AG04450 (cell line): ENCODE data around the gene PLEKHG3. TPM values are rescaled to one million over a fixed set of nuclear protein-coding genes. Genes with fewer than 3 reads are reported as not detected.

Source experiments
- CTCF ChIA-PET: fragments of 300-600, 350-600 bp; formaldehyde crosslinking; extraction: SDS; loops from one replicate; lab custom pipeline; 2022; ENCODE audit warnings: antibody characterized with exemption, inconsistent platforms; lab: Charles Lee
- POLR2A ChIA-PET: fragments of 350-600 bp; formaldehyde crosslinking; extraction: SDS; loops from one replicate; lab custom pipeline; 2021; ENCODE audit warnings: antibody characterized with exemption, inconsistent platforms; lab: Yijun Ruan, JAX
- DNase-seq: peaks from one replicate; pipeline ENCODE4 v3.0.0-alpha.2; 2011; ENCODE audit warnings: low read depth, low spot score
- H3K27ac ChIP-seq: one replicate; pipeline ENCODE4 v1.5.1; 2012; ENCODE audit warnings: low read depth, low read length, control low read depth
- H3K27me3 ChIP-seq: one replicate; pipeline ENCODE4 v1.6.0; 2012; ENCODE audit warnings: low read length; ENCODE audit not compliant: control insufficient read depth, insufficient read depth
- H3K4me3 ChIP-seq: 2 replicates; pipeline ENCODE4 v1.5.1; 2011; ENCODE audit warnings: mild to moderate bottlenecking, low read depth, low read length, control low read depth
- H3K9me3 ChIP-seq: 2 replicates; pipeline ENCODE4 v1.5.1; 2012; ENCODE audit warnings: low read length; ENCODE audit not compliant: control insufficient read depth, insufficient read depth
- polyA plus RNA-seq: library from polyadenylated mRNA; depleted of rRNA; stranded (reverse); fragments of >200 nt; gene quantifications from 2 replicates; pipeline ENCODE4 v1.2.3, GENCODE V29; 2011
- TF ChIP-seq, protein P1 (sequence below): IDR thresholded peaks from 2 replicates; pipeline ENCODE4 v1.5.1; 2011; ENCODE audit warnings: low read depth, low read length, control low read depth, inconsistent platforms

Gene PLEKHG3
- polyA plus RNA-seq, 1 experiment: 6.6 TPM

DNA sequence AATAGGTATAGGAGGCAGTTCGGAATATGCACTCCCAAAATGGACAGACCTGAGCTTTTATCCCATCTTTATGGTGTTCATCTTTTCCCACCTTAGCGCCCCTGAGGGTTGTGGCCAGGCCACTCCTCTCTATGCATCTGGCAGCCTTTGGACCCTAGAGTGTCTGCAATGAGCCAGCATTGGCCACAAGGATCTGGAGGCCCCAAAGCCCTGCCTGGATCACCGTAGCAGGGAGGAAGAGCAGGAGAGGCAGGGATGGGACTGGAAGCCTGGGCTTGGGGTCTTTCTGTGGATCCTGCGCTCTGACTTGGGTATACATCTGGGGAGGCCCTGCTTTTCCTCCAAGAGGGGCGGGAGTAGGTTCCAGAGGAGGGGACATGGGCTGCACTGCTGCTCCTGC, 52.5 kb downstream of the PLEKHG3 start:
- ChIA-PET CTCF (interaction anchor here (1.0 kb wide), 1 partner anchor 85 kb away, joined by 3 read pairs; no protein-coding TSS in a partner anchor), POLR2A (no interaction called here)
- Histone ChIP-seq H3K27me3 (peaks cover 4% of the 10 kb centered on the region), H3K27ac (no peak overlapping the region), H3K9me3 (no peaks in the 10 kb centered on the region; the same call in none of the 2 replicates), H3K4me3 (no peak overlapping the region)
- DNase-seq: no peak
- TF ChIP-seq, protein P1, sequence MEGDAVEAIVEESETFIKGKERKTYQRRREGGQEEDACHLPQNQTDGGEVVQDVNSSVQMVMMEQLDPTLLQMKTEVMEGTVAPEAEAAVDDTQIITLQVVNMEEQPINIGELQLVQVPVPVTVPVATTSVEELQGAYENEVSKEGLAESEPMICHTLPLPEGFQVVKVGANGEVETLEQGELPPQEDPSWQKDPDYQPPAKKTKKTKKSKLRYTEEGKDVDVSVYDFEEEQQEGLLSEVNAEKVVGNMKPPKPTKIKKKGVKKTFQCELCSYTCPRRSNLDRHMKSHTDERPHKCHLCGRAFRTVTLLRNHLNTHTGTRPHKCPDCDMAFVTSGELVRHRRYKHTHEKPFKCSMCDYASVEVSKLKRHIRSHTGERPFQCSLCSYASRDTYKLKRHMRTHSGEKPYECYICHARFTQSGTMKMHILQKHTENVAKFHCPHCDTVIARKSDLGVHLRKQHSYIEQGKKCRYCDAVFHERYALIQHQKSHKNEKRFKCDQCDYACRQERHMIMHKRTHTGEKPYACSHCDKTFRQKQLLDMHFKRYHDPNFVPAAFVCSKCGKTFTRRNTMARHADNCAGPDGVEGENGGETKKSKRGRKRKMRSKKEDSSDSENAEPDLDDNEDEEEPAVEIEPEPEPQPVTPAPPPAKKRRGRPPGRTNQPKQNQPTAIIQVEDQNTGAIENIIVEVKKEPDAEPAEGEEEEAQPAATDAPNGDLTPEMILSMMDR: no peak

DNA sequence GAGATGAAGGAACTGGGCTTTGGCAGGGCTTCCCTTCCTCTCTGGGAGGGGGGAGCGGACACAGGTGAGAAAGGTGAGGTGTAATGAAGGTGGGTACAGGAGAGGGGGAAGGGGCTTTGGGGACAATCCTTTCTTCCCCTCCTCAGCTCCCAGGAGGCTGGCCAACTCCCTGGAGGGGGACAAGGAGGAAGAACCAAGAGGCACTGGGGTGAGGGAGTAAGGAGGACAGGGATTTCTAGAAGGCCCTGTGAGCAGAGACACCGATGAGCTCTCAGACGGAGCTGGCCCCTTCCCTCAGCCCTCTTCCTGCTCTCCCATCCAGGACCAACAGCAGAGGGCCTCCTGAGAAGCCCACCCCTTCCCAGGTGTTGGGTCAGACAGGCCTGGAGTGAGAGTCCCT, 53.4 kb downstream of the PLEKHG3 start:
- Histone ChIP-seq H3K9me3 (no peaks in the 10 kb centered on the region; the same call in none of the 2 replicates), H3K27ac (peak overlapping the region; percentile 39), H3K4me3 (no peak overlapping the region), H3K27me3 (peaks cover 4% of the 10 kb centered on the region)
- CTCF ChIA-PET: interaction anchor here (1.0 kb wide), 1 partner anchor 86 kb away, joined by 3 read pairs; no protein-coding TSS in a partner anchor
- TF ChIP-seq, protein P1: no peak
- POLR2A ChIA-PET: no interaction called here
- DNase-seq: no peak

DNA sequence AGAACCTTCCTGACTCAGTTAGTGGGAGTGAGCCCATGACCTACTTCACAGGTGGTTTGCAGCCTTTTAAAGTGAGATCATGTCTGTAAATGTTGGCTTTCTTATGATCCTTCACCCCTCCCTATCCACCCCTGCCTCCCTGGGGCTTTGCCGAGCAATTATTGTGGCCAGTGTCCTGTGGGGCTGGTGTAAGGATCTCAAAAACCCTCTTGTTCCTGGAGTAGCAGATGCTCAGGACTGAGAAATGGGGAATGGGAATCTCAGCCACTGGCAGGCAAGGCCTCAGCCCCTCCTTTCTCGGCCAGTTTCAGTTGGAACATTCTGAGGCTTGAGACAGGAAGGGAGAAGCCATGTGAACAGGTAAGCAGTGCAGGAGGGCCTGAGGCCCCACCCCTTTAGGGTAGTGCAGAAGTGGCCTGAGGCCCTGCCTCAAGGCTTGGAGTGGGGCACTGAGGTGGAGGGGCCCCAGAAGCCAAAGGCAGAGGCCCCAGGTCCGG, 53.8 kb downstream of the PLEKHG3 start:
- H3K27me3 ChIP-seq: peaks cover 4% of the 10 kb centered on the region
- H3K9me3 ChIP-seq: no peaks in the 10 kb centered on the region; the same call in none of the 2 replicates
- POLR2A ChIA-PET: interaction anchor here (0.8 to 1.3 kb wide), 2 partner anchors 54 to 147 kb away, joined by 6 to 10 read pairs; partner anchors contain the start of gene PLEKHG3
- CTCF ChIA-PET: no interaction called here
- TF ChIP-seq, protein P1: no peak
- DNase-seq: no peak
- no peak overlapping the region for H3K4me3 ChIP-seq
- peak overlapping the region; percentile 91 for H3K27ac ChIP-seq

DNA sequence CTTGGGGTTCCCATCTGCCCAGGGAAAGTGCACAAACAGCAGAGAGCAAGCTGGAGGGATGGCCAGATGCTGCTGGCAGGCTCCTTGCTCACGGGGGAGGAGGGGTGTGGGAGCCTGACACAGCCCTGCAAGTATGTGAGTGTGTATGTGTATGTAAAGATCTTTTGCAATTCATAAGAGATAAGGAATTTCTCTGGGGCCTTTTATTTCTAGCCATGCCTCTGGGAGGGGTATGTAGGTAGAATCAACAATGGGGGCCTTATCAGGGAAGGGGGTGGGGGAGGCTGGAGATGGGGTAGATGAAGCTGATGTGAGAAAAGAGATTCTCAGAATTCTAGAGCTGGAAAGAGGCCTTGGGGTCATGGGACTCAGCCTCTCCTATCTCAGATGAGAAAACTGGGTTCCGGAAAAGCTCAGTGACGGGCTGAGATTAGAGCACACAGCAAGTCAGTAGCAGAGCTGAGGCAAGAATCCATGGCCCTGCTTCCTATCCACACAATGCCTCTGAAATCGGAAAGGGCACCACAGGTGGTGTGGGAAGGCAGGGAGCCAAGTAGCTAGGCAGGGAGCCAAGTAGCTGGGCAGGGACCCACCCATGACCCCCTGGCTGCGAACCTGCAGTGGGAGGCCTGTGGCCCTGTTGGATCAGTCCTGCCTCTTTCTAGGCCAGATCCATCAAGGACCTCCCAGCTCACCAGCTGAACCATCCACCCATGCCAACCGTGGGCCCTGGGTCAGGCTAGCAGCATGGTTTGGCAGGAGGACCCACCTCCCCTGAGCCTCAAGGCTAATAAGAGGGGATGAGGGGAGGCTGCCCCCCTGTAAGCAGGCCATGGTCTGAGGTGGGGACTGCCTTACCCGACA, 54.7 kb downstream of the PLEKHG3 start:
- H3K27me3 ChIP-seq: peaks cover 4% of the 10 kb centered on the region
- no peak overlapping the region for H3K4me3 ChIP-seq
- ChIA-PET CTCF (interaction anchor here (0.8 to 1.7 kb wide), 5 partner anchors 9 to 133 kb away, joined by 3 to 6 read pairs (median 4); no protein-coding TSS in a partner anchor), POLR2A (interaction anchor here (0.6 to 1.3 kb wide), 6 partner anchors 51 to 255 kb away, joined by 3 to 10 read pairs (median 3); partner anchors contain the start of genes PLEKHG3 and ZBTB1)
- no peaks in the 10 kb centered on the region; the same call in 1 of the 2 replicates for H3K9me3 ChIP-seq
- peak; percentile 93 for DNase-seq
- TF ChIP-seq, protein P1: no peak
- peak overlapping the region; percentile 91 for H3K27ac ChIP-seq
